BJ (cell line): ENCODE data around the gene HYDIN. TPM values are rescaled to one million over a fixed set of nuclear protein-coding genes. Genes with fewer than 3 reads are reported as not detected.

Experiments used
- CTCF ChIA-PET: fragments of 350-600 bp; formaldehyde crosslinking; extraction: SDS; loops from one replicate; lab custom pipeline; 2021; ENCODE audit warnings: antibody characterized with exemption, inconsistent platforms; lab: Yijun Ruan, JAX
- POLR2A ChIA-PET: fragments of 300-600 bp; sonication (Branson Sonifier 250); formaldehyde crosslinking; extraction: SDS; loops from one replicate; lab custom pipeline; 2021; ENCODE audit warnings: antibody characterized with exemption; lab: Charles Lee
- DNase-seq: peaks from one replicate; pipeline ENCODE4 v3.0.0-alpha.2; 2011; ENCODE audit warnings: low read depth
- H3K27me3 ChIP-seq: 2 replicates; pipeline ENCODE4 v1.6.0; 2011; ENCODE audit warnings: low read length; ENCODE audit not compliant: control insufficient read depth, insufficient read depth
- H3K36me3 ChIP-seq: 2 replicates; pipeline ENCODE4 v1.5.1; 2011; ENCODE audit warnings: low read length; ENCODE audit not compliant: control insufficient read depth, insufficient read depth
- H3K4me3 ChIP-seq: 2 replicates; pipeline ENCODE4 v1.5.1; 2011; ENCODE audit warnings: low read depth, mild to moderate bottlenecking, control low read depth, low read length
- CTCF ChIP-seq: IDR thresholded peaks from 2 replicates; pipeline ENCODE4 v1.5.1; 2011; ENCODE audit warnings: low read depth, mild to moderate bottlenecking, control low read depth, inconsistent platforms, low read length, moderate library complexity; ENCODE audit not compliant: insufficient read depth
- polyA plus RNA-seq: library from polyadenylated mRNA; depleted of rRNA; stranded (reverse); fragments of >200 nt; gene quantifications from 2 replicates; pipeline ENCODE4 v1.2.3, GENCODE V29; 2011

The HYDIN gene
- polyA plus RNA-seq, 1 experiment: 0.47 TPM

DNA sequence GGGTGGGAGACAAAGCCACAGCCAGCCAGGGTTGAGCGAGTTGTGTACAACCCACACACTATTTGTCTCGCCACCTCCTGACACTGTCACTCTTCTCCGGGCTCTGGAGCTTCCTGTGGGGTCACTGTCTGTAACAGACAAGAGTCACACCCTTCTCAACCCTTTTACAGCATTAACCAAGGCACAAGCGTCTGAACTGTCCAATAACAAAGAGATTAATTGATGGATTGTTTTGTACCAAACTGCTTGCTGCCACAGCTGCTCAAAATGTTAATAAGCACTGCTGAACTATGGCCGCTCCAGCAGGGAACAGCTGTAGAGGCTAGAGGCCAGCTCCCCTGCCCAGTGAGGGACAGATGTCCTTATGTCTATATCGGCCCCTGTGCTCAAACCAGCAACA, 25.2 kb upstream of the HYDIN start:
- DNase-seq: no peak
- H3K36me3 ChIP-seq: no peaks in the 10 kb centered on the region

DNA sequence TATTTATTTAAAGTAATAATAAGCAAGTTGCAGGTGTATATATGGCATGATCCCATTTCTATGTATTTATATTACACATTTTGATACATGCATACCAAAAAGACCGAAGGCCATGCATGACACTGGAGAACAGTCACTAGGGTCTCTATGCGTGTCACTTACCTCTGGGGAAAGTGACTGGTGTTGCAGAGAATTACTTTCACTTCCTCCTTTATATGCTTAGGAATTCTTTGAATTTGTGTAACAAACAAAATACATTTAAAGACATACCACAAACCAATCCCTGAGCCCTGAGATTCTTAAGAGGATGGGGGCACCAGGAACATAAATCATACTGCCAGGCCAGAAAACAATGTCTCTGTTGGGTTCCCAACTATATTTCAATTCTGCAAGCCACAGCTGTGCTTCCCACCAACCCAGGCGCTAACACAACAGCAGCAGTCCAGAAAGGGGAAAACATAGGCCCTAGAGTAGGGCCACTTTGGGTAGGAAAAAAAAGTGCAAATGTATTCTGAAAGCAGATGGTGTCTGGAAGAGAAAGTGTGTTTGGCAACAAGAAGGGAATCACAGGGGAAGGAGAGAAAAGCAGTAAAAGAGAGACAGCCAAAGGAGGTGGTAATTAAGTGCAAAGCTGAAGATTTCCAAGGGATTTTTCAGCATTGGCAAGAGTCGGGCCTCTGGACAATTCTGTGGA, 24.5 kb upstream of the HYDIN start:
- CTCF ChIA-PET: no interaction called here
- no peaks in the 10 kb centered on the region for H3K36me3 ChIP-seq
- no peak for TF ChIP-seq CTCF
- POLR2A ChIA-PET: no interaction called here
- H3K4me3 ChIP-seq: no peak overlapping the region
- no peak for DNase-seq
- H3K27me3 ChIP-seq: no peaks in the 10 kb centered on the region

More for the DNA sequence above, 25.2 kb upstream of the HYDIN start:
- ChIA-PET POLR2A (no interaction called here), CTCF (no interaction called here)
- Histone ChIP-seq H3K27me3 (no peaks in the 10 kb centered on the region), H3K4me3 (no peak overlapping the region)
- TF ChIP-seq CTCF: no peak

DNA sequence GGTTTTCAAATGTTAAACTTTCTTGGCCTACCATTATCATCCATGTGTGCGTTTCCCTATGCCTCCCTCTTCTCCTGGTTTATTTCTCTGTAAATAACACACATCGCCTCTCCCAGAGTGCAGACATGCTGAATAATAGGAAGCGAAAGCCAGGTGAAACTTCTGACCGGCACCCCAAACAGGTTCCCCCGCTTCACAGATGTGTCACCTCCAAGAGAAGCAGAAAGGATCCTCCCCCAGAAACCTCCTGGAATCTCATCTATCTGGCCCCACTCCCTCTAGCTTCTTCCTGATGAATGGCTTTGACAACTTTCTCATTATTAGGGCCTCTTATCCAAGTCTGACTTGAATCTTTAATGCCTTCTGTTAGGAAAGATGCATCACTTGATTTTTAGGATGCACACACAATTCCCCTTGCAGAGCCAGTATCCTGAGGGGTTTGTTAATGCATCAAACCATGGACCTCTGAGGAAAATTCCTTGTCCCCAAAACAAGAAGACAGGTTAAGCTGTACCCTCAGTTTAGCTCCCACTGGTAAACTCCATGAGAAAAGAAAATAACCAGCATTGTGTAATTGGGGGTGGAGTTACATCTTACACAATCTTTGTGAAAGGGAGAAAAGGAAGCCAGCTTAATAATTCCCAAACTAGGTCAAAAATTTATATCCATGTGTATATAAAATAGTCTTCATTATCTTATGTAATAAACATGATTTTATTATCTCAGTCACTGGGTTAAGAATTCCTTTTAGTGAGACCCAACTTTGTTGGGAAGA, 20.1 kb upstream of the HYDIN start:
- Histone ChIP-seq H3K27me3 (no peaks in the 10 kb centered on the region), H3K36me3 (no peaks in the 10 kb centered on the region), H3K4me3 (no peak overlapping the region)
- CTCF ChIA-PET: interaction anchor here (1.0 kb wide), 1 partner anchor 61 kb away, joined by 3 read pairs; no protein-coding TSS in a partner anchor
- no peak for TF ChIP-seq CTCF
- POLR2A ChIA-PET: no interaction called here
- no peak for DNase-seq

- CTCF ChIA-PET: no interaction called here
- H3K27me3 ChIP-seq: no peaks in the 10 kb centered on the region
- DNase-seq: no peak
- POLR2A ChIA-PET: no interaction called here
- no peaks in the 10 kb centered on the region for H3K36me3 ChIP-seq
- no peak for TF ChIP-seq CTCF
- no peak overlapping the region for H3K4me3 ChIP-seq
Measured at GRCh38 chr16:71249399-71249798, 18.9 kb upstream of the HYDIN start.

DNA sequence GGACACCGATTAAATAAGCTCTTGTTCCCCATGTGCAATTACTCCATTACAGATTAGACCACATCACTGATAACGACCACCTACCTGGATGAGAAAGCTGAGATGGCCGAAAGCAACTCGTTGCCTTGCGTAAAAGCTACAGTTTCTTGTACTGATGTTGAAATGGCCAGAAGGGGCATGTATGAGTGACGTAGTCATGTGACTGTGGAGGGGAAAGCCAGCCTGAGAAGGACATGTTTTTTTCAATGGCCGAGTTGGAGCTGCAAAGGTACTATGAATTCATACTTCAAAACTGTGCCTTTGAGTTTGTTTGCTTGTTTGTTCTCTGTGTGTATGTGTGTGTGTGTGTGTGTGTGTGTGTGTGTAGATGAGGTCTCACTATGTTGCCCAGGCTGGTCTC, 17.0 kb upstream of the HYDIN start:
- Histone ChIP-seq H3K36me3 (no peaks in the 10 kb centered on the region), H3K27me3 (no peaks in the 10 kb centered on the region), H3K4me3 (no peak overlapping the region)
- POLR2A ChIA-PET: no interaction called here
- no peak for DNase-seq
- CTCF ChIA-PET: no interaction called here
- TF ChIP-seq CTCF: no peak
